Measurements from ENCODE around the gene KIRREL3. TPM values are rescaled to one million over a fixed set of nuclear protein-coding genes. Genes with fewer than 3 reads are reported as not detected.

The KIRREL3 gene
- total and polyA plus RNA-seq, 2 of the 4 experiments (the other 2 are of a cell fraction) = 10.9 to 15.9 TPM

DNA sequence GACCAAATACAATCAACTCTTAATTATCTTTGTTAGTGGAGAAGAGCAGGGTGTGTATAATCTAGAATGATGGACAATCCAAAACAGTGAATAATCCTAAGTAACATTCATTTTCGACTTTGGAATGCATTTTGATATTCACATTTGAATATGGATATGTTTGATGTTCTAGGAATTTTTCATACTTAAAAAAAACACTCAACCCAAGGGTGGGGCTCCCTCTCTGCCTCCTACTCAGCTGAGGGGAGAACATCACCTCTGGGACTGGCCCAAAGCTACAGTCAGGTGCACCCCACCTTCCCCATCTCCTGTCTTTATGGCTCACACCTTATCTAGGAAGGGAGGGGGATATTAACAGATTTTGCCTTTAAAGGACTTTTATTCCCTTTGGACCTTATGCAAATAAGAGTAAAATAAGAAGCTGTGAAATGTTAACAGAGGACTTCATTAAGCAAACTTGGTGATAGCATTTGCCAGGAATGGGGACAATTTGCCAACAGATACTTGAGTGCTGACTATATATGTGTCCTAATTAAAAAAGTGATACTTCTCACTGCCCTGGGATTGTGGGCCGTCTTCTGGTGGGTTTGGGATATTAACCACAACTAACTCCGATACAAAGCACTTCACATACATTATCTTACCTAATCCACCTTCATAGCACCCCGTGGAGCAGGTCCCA, 458.1 kb downstream of the KIRREL3 start:
- ATAC-seq (ENCODE audit: low read depth) = no peak
- H3K56ac ChIP-seq (ENCODE audit: extremely low read depth, insufficient read depth, low read length) = no peak overlapping the region

More for the DNA sequence above, 458.1 kb downstream of the KIRREL3 start:
- H4K8ac ChIP-seq (ENCODE audit: low read depth in 2 of 2, low read length in 2 of 2) = no peak overlapping the region
- DNase-seq = no peak
- no peaks in the 10 kb centered on the region for H3K9me3 ChIP-seq (ENCODE audit: control insufficient read depth, insufficient read depth, low read length)
- H2AK5ac ChIP-seq (ENCODE audit: low read depth, low read length) = no peak overlapping the region
- no peak overlapping the region for H3K23ac ChIP-seq (ENCODE audit: low read depth, low read length)
- no peak overlapping the region for H3K18ac ChIP-seq (ENCODE audit: low read depth, low read length)
- H3K4ac ChIP-seq (ENCODE audit: low read depth, low read length) = no peak overlapping the region
- no peak overlapping the region for H4K91ac ChIP-seq (ENCODE audit: insufficient read depth, low read depth, low read length)
- peaks cover 3% of the 10 kb centered on the region for H3K9me1 ChIP-seq (ENCODE audit: insufficient read depth, low read length)
- H2BK5ac ChIP-seq (ENCODE audit: low read depth, low read length, poor library complexity, severe bottlenecking) = no peak overlapping the region
- peaks cover 25% of the 10 kb centered on the region; the same call in 1 of the 2 replicates for H4K20me1 ChIP-seq (ENCODE audit: insufficient read depth, low read length)
- H3K9ac ChIP-seq (ENCODE audit: low read depth, low read length) = no peak overlapping the region
- no peak for TF ChIP-seq CEBPB (IDR thresholded peaks at IDR 0.05; ENCODE audit: low read depth, low read length)
- ChIA-PET POLR2A (ENCODE audit: unreplicated experiment) (no interaction called here), CTCF (no interaction called here)
- intact Hi-C loops (cut with micrococcal nuclease) = no loop called here
- WGBS, 2 experiments (ENCODE audit: extremely low coverage in 2 of 2, insufficient read length in 1 of 2) = no CpG with 5 or more reads among the region's 4 CpGs
- H4K5ac ChIP-seq (ENCODE audit: low read depth, low read length) = no peak overlapping the region
- H3K4me1 ChIP-seq (ENCODE audit: control insufficient read depth, insufficient read depth, low read length) = peaks cover 3% of the 10 kb centered on the region
- H3K27me3 ChIP-seq (ENCODE audit: control insufficient read depth, insufficient read depth, low read length) = no peaks in the 10 kb centered on the region
- H3K79me1 ChIP-seq (ENCODE audit: low read depth in 1 of 2, low read length in 2 of 2) = 0 out of 4 replicates have a peak, but pooled peaks cover 0 to 2% of the 10 kb centered on the region in 2 experiments
- in situ Hi-C loops (cut with MboI; ENCODE audit: low sequenced_read_pairs) = no loop called here
- no peak overlapping the region for H3K14ac ChIP-seq (replicated peaks; ENCODE audit: low read depth, low read length)
- H2BK15ac ChIP-seq (ENCODE audit: low read depth, low read length) = no peak overlapping the region
- H3K4me2 ChIP-seq (ENCODE audit: low read depth, low read length) = no peak overlapping the region
- H2BK20ac ChIP-seq (ENCODE audit: low read depth, low read length) = no peak overlapping the region
- H3K36me3 ChIP-seq (ENCODE audit: control insufficient read depth, insufficient read depth, low read length) = no peaks in the 10 kb centered on the region
- no peak overlapping the region for H2AK9ac ChIP-seq (replicated peaks; ENCODE audit: low read depth, low read length, poor library complexity)
- dilution Hi-C loops (cut with HindIII; ENCODE audit: low sequenced_read_pairs, unreplicated experiment) = no loop called here
- H3K27ac ChIP-seq (ENCODE audit: insufficient read depth, low read length) = no peak overlapping the region
- BruUV-seq (replicated peaks) = no TSS peak
- H3K4me3 ChIP-seq (ENCODE audit: insufficient read depth, low read depth, low read length) = no peak overlapping the region
- no peak overlapping the region for H2BK120ac ChIP-seq (ENCODE audit: low read depth, low read length)
- H2AFZ ChIP-seq (replicated peaks; ENCODE audit: low read length, poor library complexity) = no peak overlapping the region

All from IMR-90 (cell line).